Neural progenitor cell (in vitro differentiated cells): Measurements from ENCODE around the gene NBAS. TPM values are rescaled to one million over a fixed set of nuclear protein-coding genes. Genes with fewer than 3 reads are reported as not detected.

Experiments
- DNase-seq: peaks from one replicate; pipeline ENCODE4 v3.0.0-alpha.2; 2016; ENCODE audit warnings: low spot score
- H2AFZ ChIP-seq: fragments of 200-600 bp; sonication (generic); replicated peaks from 2 replicates; pipeline ENCODE4 v1.6.1; 2016; ENCODE audit warnings: antibody characterized with exemption
- H3F3A ChIP-seq: fragments of 200-600 bp; sonication (generic); 2 replicates; pipeline ENCODE4 v1.6.1; 2016; ENCODE audit warnings: antibody characterized with exemption, low read depth
- H3K27ac ChIP-seq: fragments of 200-600 bp; sonication (generic); 2 replicates; pipeline ENCODE4 v1.5.1; 2016; ENCODE audit warnings: mild to moderate bottlenecking
- H3K27me3 ChIP-seq: fragments of 200-600 bp; sonication (generic); 2 replicates; pipeline ENCODE4 v1.6.1; 2016; ENCODE audit warnings: mild to moderate bottlenecking, moderate library complexity
- H3K36me3 ChIP-seq: fragments of 200-600 bp; sonication (generic); 2 replicates; pipeline ENCODE4 v1.5.1; 2016
- H3K4me1 ChIP-seq: fragments of 200-600 bp; sonication (generic); 2 replicates; pipeline ENCODE4 v1.6.1; 2016; ENCODE audit warnings: mixed run types
- H3K4me2 ChIP-seq: fragments of 200-600 bp; sonication (generic); 2 replicates; pipeline ENCODE4 v1.6.1; 2016
- H3K4me3 ChIP-seq: fragments of 200-600 bp; sonication (generic); 2 replicates; pipeline ENCODE4 v1.5.1; 2016
- H3K79me2 ChIP-seq: fragments of 200-600 bp; sonication (generic); 2 replicates; pipeline ENCODE4 v1.6.1; 2016; ENCODE audit warnings: low read depth
- H3K9ac ChIP-seq: fragments of 200-600 bp; sonication (generic); 2 replicates; pipeline ENCODE4 v1.6.1; 2016
- H3K9me3 ChIP-seq: fragments of 200-600 bp; sonication (generic); 2 replicates; pipeline ENCODE4 v1.5.1; 2016; ENCODE audit warnings: low read depth
- H4K20me1 ChIP-seq: fragments of 200-600 bp; sonication (generic); 2 replicates; pipeline ENCODE4 v1.6.1; 2016; ENCODE audit warnings: low read depth
- H3K27ac Mint-ChIP-seq: 3 replicates; pipeline ENCODE4 v1.8.0; 2021; ENCODE audit warnings: mixed read lengths
- H3K27me3 Mint-ChIP-seq: 2 replicates; pipeline ENCODE4 v1.8.0; 2022; ENCODE audit warnings: low read depth, mild to moderate bottlenecking, inconsistent platforms, moderate library complexity, mixed read lengths; ENCODE audit not compliant: insufficient read depth
- H3K36me3 Mint-ChIP-seq: 3 replicates; pipeline ENCODE4 v1.8.0; 2021; ENCODE audit warnings: mixed read lengths
- H3K4me1 Mint-ChIP-seq: 3 replicates; pipeline ENCODE4 v1.8.0; 2021; ENCODE audit warnings: mixed read lengths
- H3K4me3 Mint-ChIP-seq: 3 replicates; pipeline ENCODE4 v1.8.0; 2021; ENCODE audit warnings: mild to moderate bottlenecking, moderate library complexity, mixed read lengths
- H3K9me3 Mint-ChIP-seq: 3 replicates; pipeline ENCODE4 v1.8.0; 2020; ENCODE audit warnings: mixed read lengths
- CTCF ChIP-seq: fragments of 200-600 bp; sonication (generic); IDR thresholded peaks from 2 replicates; pipeline ENCODE4 v1.5.1; 2017; ENCODE audit warnings: antibody characterized with exemption, mild to moderate bottlenecking
- EZH2 ChIP-seq: fragments of 200-600 bp; sonication (generic); IDR thresholded peaks from 2 replicates; pipeline ENCODE4 v1.6.1; 2017; ENCODE audit warnings: antibody characterized with exemption, mild to moderate bottlenecking, moderate library complexity
- EZH2phosphoT487 ChIP-seq: fragments of 200-600 bp; sonication (generic); IDR thresholded peaks from 2 replicates; pipeline ENCODE4 v1.6.1; 2017; ENCODE audit warnings: antibody characterized with exemption
- total RNA-seq: library from RNA; depleted of rRNA; stranded (reverse); fragments of >200 nt; gene quantifications from 2 replicates; pipeline ENCODE4 v1.2.3, GENCODE V29; 2015; ENCODE audit warnings: low replicate concordance

The NBAS gene
- total RNA-seq, 1 donor from 2014 or later, result 58.0 TPM

- no peak overlapping the region for H3K4me3 ChIP-seq
- H3K27me3 ChIP-seq, result no peaks in the 10 kb centered on the region
- Mint-ChIP-seq H3K27ac (no peak overlapping the region), H3K9me3 (no peaks in the 10 kb centered on the region), H3K4me1 (no peaks in the 10 kb centered on the region), H3K27me3 (no peaks in the 10 kb centered on the region), H3K36me3 (no peaks in the 10 kb centered on the region), H3K4me3 (no peak overlapping the region)
- H3K36me3 ChIP-seq, result no peaks in the 10 kb centered on the region
- no peak overlapping the region for H2AFZ ChIP-seq
- H3K27ac ChIP-seq, result no peak overlapping the region
- no peak overlapping the region for H3K4me2 ChIP-seq
- H4K20me1 ChIP-seq, result no peaks in the 10 kb centered on the region
- H3K9ac ChIP-seq, result no peak overlapping the region
- no peaks in the 10 kb centered on the region for H3K79me2 ChIP-seq
- H3F3A ChIP-seq, result no peaks in the 10 kb centered on the region
- no peak for TF ChIP-seq EZH2
- no peak for TF ChIP-seq CTCF
- no peak for TF ChIP-seq EZH2phosphoT487
- no peaks in the 10 kb centered on the region for H3K9me3 ChIP-seq
- H3K4me1 ChIP-seq, result no peaks in the 10 kb centered on the region
- DNase-seq, result no peak
Observed at GRCh38 chr2:15583826-15584225, 22.7 kb upstream of the NBAS start.

- no peaks in the 10 kb centered on the region for H3K27me3 ChIP-seq
- H3K4me3 ChIP-seq, result no peak overlapping the region
- no peak overlapping the region for H3K9ac ChIP-seq
- H3K36me3 ChIP-seq, result no peaks in the 10 kb centered on the region
- no peak overlapping the region for H3K27ac ChIP-seq
- Mint-ChIP-seq H3K4me3 (no peak overlapping the region), H3K4me1 (no peaks in the 10 kb centered on the region), H3K27ac (no peak overlapping the region), H3K9me3 (no peaks in the 10 kb centered on the region), H3K27me3 (no peaks in the 10 kb centered on the region), H3K36me3 (no peaks in the 10 kb centered on the region)
- no peaks in the 10 kb centered on the region for H3K9me3 ChIP-seq
- no peaks in the 10 kb centered on the region for H3F3A ChIP-seq
- no peaks in the 10 kb centered on the region for H3K4me1 ChIP-seq
- H3K79me2 ChIP-seq, result no peaks in the 10 kb centered on the region
- no peak for DNase-seq
- TF ChIP-seq CTCF (no peak), EZH2 (no peak), EZH2phosphoT487 (no peak)
- H2AFZ ChIP-seq, result no peak overlapping the region
- H4K20me1 ChIP-seq, result no peaks in the 10 kb centered on the region
- H3K4me2 ChIP-seq, result no peak overlapping the region
Observed at GRCh38 chr2:15582710-15583357, 21.7 kb upstream of the NBAS start.

- Histone ChIP-seq H3K4me2 (no peak overlapping the region), H3K4me3 (no peak overlapping the region), H3K9me3 (no peaks in the 10 kb centered on the region), H4K20me1 (no peaks in the 10 kb centered on the region), H2AFZ (no peak overlapping the region), H3K79me2 (no peaks in the 10 kb centered on the region), H3F3A (no peaks in the 10 kb centered on the region), H3K36me3 (no peaks in the 10 kb centered on the region), H3K27ac (no peak overlapping the region), H3K4me1 (no peaks in the 10 kb centered on the region), H3K9ac (no peak overlapping the region), H3K27me3 (no peaks in the 10 kb centered on the region)
- no peak for DNase-seq
- Mint-ChIP-seq H3K36me3 (no peaks in the 10 kb centered on the region), H3K27ac (no peak overlapping the region), H3K4me3 (no peak overlapping the region), H3K9me3 (no peaks in the 10 kb centered on the region), H3K4me1 (no peaks in the 10 kb centered on the region), H3K27me3 (no peaks in the 10 kb centered on the region)
- TF ChIP-seq EZH2, result no peak
- TF ChIP-seq CTCF, result no peak
- TF ChIP-seq EZH2phosphoT487, result no peak
Observed at GRCh38 chr2:15580451-15580850, 19.3 kb upstream of the NBAS start.
